H1 (cell line): ENCODE measurements around the gene DSTYK.

Experiments used
- CEBPB ChIP-seq: IDR thresholded peaks from 2 replicates; pipeline ENCODE4 v1.6.1; 2012; ENCODE audit warnings: low read depth, low read length
- CTCF ChIP-seq, 3 experiments: IDR thresholded peaks; 1 replicate in 2 of 3; 2 replicates in 1 of 3; pipeline versions ENCODE4 v1.5.1 to v1.6.1; 2011; ENCODE audit warnings: low read length in 3 of 3, mild to moderate bottlenecking in 3 of 3, inconsistent platforms in 2 of 3, low read depth in 1 of 3, moderate library complexity in 1 of 3; ENCODE audit not compliant: insufficient read depth in 1 of 3; ENCODE audit errors: control extremely low read depth in 1 of 3
- EZH2 ChIP-seq: fragments of 200-600 bp; sonication (generic); IDR thresholded peaks from 2 replicates; pipeline ENCODE4 v1.7.1; 2012; ENCODE audit warnings: low read depth, mild to moderate bottlenecking, moderate library complexity, low read length, inconsistent platforms; ENCODE audit not compliant: severe bottlenecking
- MAX ChIP-seq: IDR thresholded peaks from 2 replicates; pipeline ENCODE4 v1.6.1; 2012; ENCODE audit warnings: inconsistent platforms
- NANOG ChIP-seq: IDR thresholded peaks from 2 replicates; pipeline ENCODE4 v1.6.1; 2011; ENCODE audit warnings: low read length, low read depth, mild to moderate bottlenecking, inconsistent platforms; ENCODE audit not compliant: insufficient read depth, poor library complexity, severe bottlenecking
- NRF1 ChIP-seq: IDR thresholded peaks from 2 replicates; pipeline ENCODE4 v1.6.1; 2011; ENCODE audit warnings: mild to moderate bottlenecking, low read depth, low read length, improper control_type of control experiment
- POLR2A ChIP-seq, 2 experiments: IDR thresholded peaks; 1 replicate in 1 of 2; 2 replicates in 1 of 2; pipeline ENCODE4 v1.6.1; 2011; ENCODE audit warnings: low read depth in 2 of 2, low read length in 2 of 2, mild to moderate bottlenecking in 2 of 2; ENCODE audit errors: control extremely low read depth in 1 of 2
- POLR2AphosphoS5 ChIP-seq: IDR thresholded peaks from 2 replicates; pipeline ENCODE4 v1.6.1; 2011; ENCODE audit warnings: low read depth, low read length
- SUZ12 ChIP-seq: fragments of 200-600 bp; sonication (generic); IDR thresholded peaks from 2 replicates; pipeline ENCODE4 v1.6.1; 2012; ENCODE audit warnings: mild to moderate bottlenecking, inconsistent platforms, low read length, moderate library complexity, mixed read lengths
- YY1 ChIP-seq: IDR thresholded peaks from 2 replicates; pipeline ENCODE4 v1.6.1; 2011; ENCODE audit warnings: low read depth, mild to moderate bottlenecking, low read length
- TF ChIP-seq, protein P1 (sequence below): fragments of 300-600 bp; sonication (generic); IDR thresholded peaks from 2 replicates; pipeline ENCODE4 v1.7.1; 2012; ENCODE audit warnings: low read length, moderate library complexity, mild to moderate bottlenecking, inconsistent platforms; ENCODE audit not compliant: insufficient replicate concordance

DNA sequence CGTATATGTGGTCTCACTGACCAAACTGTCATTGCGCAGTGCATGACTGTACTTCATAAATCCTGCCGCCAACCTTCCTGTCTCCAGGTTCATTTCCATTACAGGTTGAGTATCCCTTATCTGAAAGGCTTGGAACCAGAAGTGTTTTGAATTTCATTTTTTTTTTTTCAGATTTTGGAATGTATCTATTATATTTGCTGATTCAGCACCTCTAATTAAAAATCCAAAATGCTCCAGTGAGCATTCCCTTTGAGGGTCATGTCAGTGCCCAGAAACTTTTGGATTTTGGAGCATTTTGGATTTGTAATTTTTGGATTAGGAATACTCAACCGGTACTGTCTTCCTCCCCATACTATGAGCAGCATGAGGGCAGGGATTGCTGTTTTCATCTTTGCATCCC lies 59.0 kb downstream of the DSTYK start:
- TF ChIP-seq CTCF (IDR thresholded peaks at IDR 0.05; ENCODE audit: control extremely low read depth in 1 of 3, insufficient read depth in 1 of 3, low read depth in 1 of 3, low read length in 3 of 3) (no peak), EZH2 (no peak), CEBPB (no peak), NRF1 (no peak), MAX (no peak), YY1 (no peak), POLR2A (IDR thresholded peaks at IDR 0.05; ENCODE audit: control extremely low read depth in 1 of 2, low read depth in 2 of 2, low read length in 2 of 2) (no peak), SUZ12 (no peak), POLR2AphosphoS5 (no peak), NANOG (no peak)
- TF ChIP-seq, protein P1, sequence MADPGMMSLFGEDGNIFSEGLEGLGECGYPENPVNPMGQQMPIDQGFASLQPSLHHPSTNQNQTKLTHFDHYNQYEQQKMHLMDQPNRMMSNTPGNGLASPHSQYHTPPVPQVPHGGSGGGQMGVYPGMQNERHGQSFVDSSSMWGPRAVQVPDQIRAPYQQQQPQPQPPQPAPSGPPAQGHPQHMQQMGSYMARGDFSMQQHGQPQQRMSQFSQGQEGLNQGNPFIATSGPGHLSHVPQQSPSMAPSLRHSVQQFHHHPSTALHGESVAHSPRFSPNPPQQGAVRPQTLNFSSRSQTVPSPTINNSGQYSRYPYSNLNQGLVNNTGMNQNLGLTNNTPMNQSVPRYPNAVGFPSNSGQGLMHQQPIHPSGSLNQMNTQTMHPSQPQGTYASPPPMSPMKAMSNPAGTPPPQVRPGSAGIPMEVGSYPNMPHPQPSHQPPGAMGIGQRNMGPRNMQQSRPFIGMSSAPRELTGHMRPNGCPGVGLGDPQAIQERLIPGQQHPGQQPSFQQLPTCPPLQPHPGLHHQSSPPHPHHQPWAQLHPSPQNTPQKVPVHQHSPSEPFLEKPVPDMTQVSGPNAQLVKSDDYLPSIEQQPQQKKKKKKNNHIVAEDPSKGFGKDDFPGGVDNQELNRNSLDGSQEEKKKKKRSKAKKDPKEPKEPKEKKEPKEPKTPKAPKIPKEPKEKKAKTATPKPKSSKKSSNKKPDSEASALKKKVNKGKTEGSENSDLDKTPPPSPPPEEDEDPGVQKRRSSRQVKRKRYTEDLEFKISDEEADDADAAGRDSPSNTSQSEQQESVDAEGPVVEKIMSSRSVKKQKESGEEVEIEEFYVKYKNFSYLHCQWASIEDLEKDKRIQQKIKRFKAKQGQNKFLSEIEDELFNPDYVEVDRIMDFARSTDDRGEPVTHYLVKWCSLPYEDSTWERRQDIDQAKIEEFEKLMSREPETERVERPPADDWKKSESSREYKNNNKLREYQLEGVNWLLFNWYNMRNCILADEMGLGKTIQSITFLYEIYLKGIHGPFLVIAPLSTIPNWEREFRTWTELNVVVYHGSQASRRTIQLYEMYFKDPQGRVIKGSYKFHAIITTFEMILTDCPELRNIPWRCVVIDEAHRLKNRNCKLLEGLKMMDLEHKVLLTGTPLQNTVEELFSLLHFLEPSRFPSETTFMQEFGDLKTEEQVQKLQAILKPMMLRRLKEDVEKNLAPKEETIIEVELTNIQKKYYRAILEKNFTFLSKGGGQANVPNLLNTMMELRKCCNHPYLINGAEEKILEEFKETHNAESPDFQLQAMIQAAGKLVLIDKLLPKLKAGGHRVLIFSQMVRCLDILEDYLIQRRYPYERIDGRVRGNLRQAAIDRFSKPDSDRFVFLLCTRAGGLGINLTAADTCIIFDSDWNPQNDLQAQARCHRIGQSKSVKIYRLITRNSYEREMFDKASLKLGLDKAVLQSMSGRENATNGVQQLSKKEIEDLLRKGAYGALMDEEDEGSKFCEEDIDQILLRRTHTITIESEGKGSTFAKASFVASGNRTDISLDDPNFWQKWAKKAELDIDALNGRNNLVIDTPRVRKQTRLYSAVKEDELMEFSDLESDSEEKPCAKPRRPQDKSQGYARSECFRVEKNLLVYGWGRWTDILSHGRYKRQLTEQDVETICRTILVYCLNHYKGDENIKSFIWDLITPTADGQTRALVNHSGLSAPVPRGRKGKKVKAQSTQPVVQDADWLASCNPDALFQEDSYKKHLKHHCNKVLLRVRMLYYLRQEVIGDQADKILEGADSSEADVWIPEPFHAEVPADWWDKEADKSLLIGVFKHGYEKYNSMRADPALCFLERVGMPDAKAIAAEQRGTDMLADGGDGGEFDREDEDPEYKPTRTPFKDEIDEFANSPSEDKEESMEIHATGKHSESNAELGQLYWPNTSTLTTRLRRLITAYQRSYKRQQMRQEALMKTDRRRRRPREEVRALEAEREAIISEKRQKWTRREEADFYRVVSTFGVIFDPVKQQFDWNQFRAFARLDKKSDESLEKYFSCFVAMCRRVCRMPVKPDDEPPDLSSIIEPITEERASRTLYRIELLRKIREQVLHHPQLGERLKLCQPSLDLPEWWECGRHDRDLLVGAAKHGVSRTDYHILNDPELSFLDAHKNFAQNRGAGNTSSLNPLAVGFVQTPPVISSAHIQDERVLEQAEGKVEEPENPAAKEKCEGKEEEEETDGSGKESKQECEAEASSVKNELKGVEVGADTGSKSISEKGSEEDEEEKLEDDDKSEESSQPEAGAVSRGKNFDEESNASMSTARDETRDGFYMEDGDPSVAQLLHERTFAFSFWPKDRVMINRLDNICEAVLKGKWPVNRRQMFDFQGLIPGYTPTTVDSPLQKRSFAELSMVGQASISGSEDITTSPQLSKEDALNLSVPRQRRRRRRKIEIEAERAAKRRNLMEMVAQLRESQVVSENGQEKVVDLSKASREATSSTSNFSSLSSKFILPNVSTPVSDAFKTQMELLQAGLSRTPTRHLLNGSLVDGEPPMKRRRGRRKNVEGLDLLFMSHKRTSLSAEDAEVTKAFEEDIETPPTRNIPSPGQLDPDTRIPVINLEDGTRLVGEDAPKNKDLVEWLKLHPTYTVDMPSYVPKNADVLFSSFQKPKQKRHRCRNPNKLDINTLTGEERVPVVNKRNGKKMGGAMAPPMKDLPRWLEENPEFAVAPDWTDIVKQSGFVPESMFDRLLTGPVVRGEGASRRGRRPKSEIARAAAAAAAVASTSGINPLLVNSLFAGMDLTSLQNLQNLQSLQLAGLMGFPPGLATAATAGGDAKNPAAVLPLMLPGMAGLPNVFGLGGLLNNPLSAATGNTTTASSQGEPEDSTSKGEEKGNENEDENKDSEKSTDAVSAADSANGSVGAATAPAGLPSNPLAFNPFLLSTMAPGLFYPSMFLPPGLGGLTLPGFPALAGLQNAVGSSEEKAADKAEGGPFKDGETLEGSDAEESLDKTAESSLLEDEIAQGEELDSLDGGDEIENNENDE: no peak
